Coronary artery (tissue), 2 donors: ENCODE measurements around the gene MCC.

Experiments used
- DNase-seq: peaks from one replicate; pipeline ENCODE4 v3.0.0-alpha.2; 2017; ENCODE audit warnings: low spot score
- H3K27ac ChIP-seq, 2 donors: fragments of 200-600 bp; sonication (generic); one replicate each; pipeline ENCODE4 v1.5.1; 2016 to 2019
- H3K4me3 ChIP-seq: fragments of 200-600 bp; sonication (generic); 2 replicates; pipeline ENCODE4 v1.5.1; 2016; ENCODE audit warnings: mild to moderate bottlenecking, moderate library complexity
- TF ChIP-seq, protein P1 (sequence below): fragments of 200-600 bp; sonication (generic); IDR thresholded peaks from one replicate; pipeline ENCODE4 v1.5.1; 2019; ENCODE audit warnings: antibody characterized with exemption

MCC gene

DNA sequence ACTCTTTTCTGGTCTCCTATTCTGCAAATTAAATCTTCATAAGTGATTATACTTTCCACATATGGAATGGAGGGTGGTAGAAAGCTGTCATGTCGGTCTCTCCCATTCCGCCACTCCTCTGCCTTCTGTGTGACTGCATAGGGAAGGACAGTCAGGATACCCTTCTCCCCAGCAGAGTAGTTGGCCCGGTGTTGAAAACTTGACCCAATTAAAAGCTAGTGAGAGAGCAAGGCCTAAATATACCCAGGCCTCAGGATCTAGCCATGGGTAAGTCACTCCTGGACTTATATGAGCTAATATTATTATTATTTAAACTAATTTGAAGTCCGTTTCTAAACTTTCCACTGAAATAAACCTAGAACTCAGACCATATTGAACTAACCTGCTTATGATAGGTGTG lies 248.2 kb downstream of the MCC start:
- Histone ChIP-seq H3K4me3 (no peak overlapping the region), H3K27ac (no peak overlapping the region)
- TF ChIP-seq, protein P1, sequence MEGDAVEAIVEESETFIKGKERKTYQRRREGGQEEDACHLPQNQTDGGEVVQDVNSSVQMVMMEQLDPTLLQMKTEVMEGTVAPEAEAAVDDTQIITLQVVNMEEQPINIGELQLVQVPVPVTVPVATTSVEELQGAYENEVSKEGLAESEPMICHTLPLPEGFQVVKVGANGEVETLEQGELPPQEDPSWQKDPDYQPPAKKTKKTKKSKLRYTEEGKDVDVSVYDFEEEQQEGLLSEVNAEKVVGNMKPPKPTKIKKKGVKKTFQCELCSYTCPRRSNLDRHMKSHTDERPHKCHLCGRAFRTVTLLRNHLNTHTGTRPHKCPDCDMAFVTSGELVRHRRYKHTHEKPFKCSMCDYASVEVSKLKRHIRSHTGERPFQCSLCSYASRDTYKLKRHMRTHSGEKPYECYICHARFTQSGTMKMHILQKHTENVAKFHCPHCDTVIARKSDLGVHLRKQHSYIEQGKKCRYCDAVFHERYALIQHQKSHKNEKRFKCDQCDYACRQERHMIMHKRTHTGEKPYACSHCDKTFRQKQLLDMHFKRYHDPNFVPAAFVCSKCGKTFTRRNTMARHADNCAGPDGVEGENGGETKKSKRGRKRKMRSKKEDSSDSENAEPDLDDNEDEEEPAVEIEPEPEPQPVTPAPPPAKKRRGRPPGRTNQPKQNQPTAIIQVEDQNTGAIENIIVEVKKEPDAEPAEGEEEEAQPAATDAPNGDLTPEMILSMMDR: no peak
- DNase-seq: no peak

- Histone ChIP-seq H3K27ac (no peak overlapping the region), H3K4me3 (no peak overlapping the region)
- TF ChIP-seq, protein P1: no peak
- no peak for DNase-seq
Measured at GRCh38 chr5:113237893-113238292, 250.4 kb downstream of the MCC start.

GRCh38 chr5:113236536-113237288 lies 251.5 kb downstream of the MCC start:
- H3K27ac ChIP-seq: no peak overlapping the region
- no peak overlapping the region for H3K4me3 ChIP-seq
- TF ChIP-seq, protein P1: no peak
- no peak for DNase-seq

DNA sequence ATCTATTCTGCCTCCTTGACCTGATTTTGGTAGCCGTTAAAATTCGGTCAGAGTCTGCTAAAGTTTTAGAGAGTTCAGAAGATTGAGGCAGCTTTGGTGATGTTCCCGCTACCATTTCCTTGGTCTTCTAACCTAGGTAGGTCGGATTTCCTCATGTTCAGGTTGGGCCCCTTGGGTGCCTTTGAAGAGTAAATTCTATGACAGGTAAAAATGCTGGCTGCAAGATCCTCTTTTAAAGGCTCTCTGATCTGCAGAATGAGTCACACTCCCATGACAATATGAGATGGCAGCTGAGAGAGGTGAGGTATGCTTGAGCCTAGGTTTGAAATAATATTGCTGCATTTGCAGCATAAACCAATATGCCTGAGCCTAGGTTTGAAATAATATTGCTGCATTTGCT lies 252.4 kb downstream of the MCC start:
- TF ChIP-seq, protein P1: no peak

DNA sequence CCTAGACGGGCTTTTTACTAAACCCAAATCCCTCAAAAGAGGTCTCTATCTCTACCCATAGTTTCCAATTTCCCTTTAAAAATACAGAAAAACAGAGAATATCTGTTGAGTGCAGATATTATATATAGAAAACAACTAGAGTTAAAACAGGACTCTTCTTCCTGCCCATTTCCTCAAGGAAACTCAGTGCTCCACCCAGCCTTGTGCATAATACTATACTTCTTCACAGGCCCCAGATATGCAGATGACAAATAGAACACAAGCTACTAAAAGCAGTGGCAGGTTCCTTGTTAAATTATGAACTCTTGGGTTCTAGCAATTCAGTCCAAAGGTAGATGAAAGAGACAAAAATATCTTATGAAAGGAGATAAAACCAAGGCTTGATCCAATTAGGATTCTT lies 253.7 kb downstream of the MCC start:
- Histone ChIP-seq H3K4me3 (no peak overlapping the region), H3K27ac (no peak overlapping the region)
- no peak for DNase-seq
- TF ChIP-seq, protein P1: no peak

More for the DNA sequence above, 252.4 kb downstream of the MCC start:
- no peak for DNase-seq
- Histone ChIP-seq H3K27ac (no peak overlapping the region), H3K4me3 (no peak overlapping the region)

DNA sequence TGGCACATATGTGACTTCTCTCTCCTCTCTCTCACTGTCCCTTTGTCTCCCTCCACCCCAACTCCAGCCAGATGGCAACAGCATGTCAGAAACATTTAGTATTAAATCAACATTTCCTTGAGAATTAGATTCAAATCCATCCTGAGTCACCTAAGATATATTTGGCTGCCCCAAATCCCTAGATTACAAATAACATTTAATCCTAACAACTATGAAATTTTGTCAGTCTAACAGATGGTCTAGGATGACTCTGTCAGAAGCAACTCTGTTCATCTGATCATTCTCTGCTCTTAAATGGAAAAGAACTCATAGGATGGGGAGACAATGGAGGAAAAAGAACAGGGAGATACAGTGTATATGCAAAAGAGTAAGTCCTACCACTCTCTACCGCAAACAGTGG lies 254.6 kb downstream of the MCC start:
- TF ChIP-seq, protein P1: no peak
- no peak overlapping the region for H3K27ac ChIP-seq
- DNase-seq: no peak

DNA sequence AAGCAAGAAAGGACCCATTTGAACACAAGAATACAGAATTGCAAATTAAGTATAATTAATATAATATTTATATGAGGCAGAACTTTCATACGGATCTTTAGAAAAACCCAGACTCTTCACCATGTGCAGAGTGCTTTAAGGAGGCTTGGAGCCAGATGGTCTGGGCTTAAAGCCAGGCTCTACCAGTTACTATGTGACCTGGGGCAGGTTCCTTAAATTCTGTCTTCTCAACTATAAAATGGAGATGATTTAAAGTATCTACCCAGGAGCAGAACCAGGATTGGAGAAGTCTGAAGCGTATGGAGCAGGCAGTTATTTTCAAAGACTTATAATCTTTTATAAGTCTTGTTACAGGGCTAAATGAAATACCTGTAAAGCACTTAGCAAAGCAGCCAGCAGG lies 255.6 kb downstream of the MCC start:
- Histone ChIP-seq H3K27ac (no peak overlapping the region), H3K4me3 (no peak overlapping the region)
- TF ChIP-seq, protein P1: no peak
- DNase-seq: no peak

More for the DNA sequence above, 254.6 kb downstream of the MCC start:
- H3K4me3 ChIP-seq: no peak overlapping the region
